H1 (cell line): Measurements from ENCODE around the gene IL31RA. TPM values are rescaled to one million over a fixed set of nuclear protein-coding genes. Genes with fewer than 3 reads are reported as not detected.

ENCODE experiments used
- CTCF ChIA-PET: fragments of 300-600 bp; sonication (Branson Sonifier 250); formaldehyde crosslinking; loops from one replicate; lab custom pipeline; 2021; ENCODE audit not compliant: partially characterized antibody; lab: Charles Lee
- POLR2A ChIA-PET: fragments of 300-600 bp; sonication (Branson Sonifier 250); formaldehyde crosslinking; loops from one replicate; lab custom pipeline; 2021; ENCODE audit warnings: inconsistent platforms; ENCODE audit not compliant: partially characterized antibody; lab: Charles Lee
- DNase-seq, 2 experiments: peaks; one replicate each; pipeline versions ENCODE4 v3.0.0 to v3.0.0-alpha.2; 2010 to 2022; ENCODE audit warnings: low spot score in 2 of 2, low read depth in 1 of 2, mixed read lengths in 1 of 2
- FAIRE-seq: peaks from 2 replicates; lab custom pipeline; 2011; peaks lifted over from hg19 to GRCh38; lab: Jason Lieb, UNC
- H2AFZ ChIP-seq: 2 replicates; pipeline ENCODE4 v1.8.1; 2012; ENCODE audit warnings: low read length, inconsistent platforms
- H2AK5ac ChIP-seq: 2 replicates; pipeline ENCODE4 v1.6.1; 2013; ENCODE audit warnings: low read depth, low read length
- H2BK120ac ChIP-seq: replicated peaks from 2 replicates; pipeline ENCODE3; 2013; ENCODE audit warnings: low read depth, low read length, inconsistent platforms
- H2BK12ac ChIP-seq: 2 replicates; pipeline ENCODE4 v1.6.1; 2013; ENCODE audit warnings: low read depth, low read length
- H2BK15ac ChIP-seq: 2 replicates; pipeline ENCODE4 v1.6.1; 2013; ENCODE audit warnings: low read length
- H2BK20ac ChIP-seq: 2 replicates; pipeline ENCODE4 v1.6.1; 2013; ENCODE audit warnings: low read length
- H2BK5ac ChIP-seq: 2 replicates; pipeline ENCODE4 v1.6.1; 2013; ENCODE audit warnings: low read depth, low read length
- H3K14ac ChIP-seq: 2 replicates; pipeline ENCODE4 v1.6.1; 2013; ENCODE audit warnings: inconsistent platforms; ENCODE audit not compliant: insufficient read length
- H3K18ac ChIP-seq: 2 replicates; pipeline ENCODE4 v1.6.1; 2013; ENCODE audit warnings: low read length; ENCODE audit errors: extremely low read depth
- H3K23ac ChIP-seq: 2 replicates; pipeline ENCODE4 v1.6.1; 2013; ENCODE audit warnings: inconsistent platforms; ENCODE audit not compliant: insufficient read length
- H3K23me2 ChIP-seq: 2 replicates; pipeline ENCODE4 v1.6.1; 2013; ENCODE audit warnings: low read depth, low read length
- H3K27ac ChIP-seq: 2 replicates; pipeline ENCODE4 v1.6.1; 2011; ENCODE audit warnings: low read depth, low read length, inconsistent platforms
- H3K27me3 ChIP-seq, 4 experiments: replicated peaks in 1 of 4; 1 replicate in 1 of 4; 2 replicates in 3 of 4; pipeline versions ENCODE4 v1.6.1 to v1.8.1; 2011 to 2013; ENCODE audit warnings: low read length in 3 of 4, mild to moderate bottlenecking in 3 of 4, inconsistent platforms in 2 of 4, mixed read lengths in 2 of 4, moderate library complexity in 1 of 4; ENCODE audit not compliant: control insufficient read depth in 3 of 4, insufficient read depth in 3 of 4; ENCODE audit errors: extremely low read depth in 1 of 4
- H3K36me3 ChIP-seq, 4 experiments: 2 replicates each; pipeline versions ENCODE4 v1.6.1 to v1.8.1; 2011 to 2013; ENCODE audit warnings: mild to moderate bottlenecking in 4 of 4, low read length in 3 of 4, moderate library complexity in 2 of 4, control low read depth in 1 of 4, inconsistent platforms in 1 of 4; ENCODE audit not compliant: insufficient read depth in 4 of 4, control insufficient read depth in 2 of 4
- H3K4ac ChIP-seq: replicated peaks from 2 replicates; pipeline ENCODE3; 2013; ENCODE audit warnings: low read length, low read depth, mixed read lengths, inconsistent platforms; ENCODE audit not compliant: insufficient read length
- H3K4me1 ChIP-seq, 4 experiments: replicated peaks in 1 of 4; 1 replicate in 1 of 4; 2 replicates in 3 of 4; pipeline versions ENCODE4 v1.6.1 to v1.8.1; 2011 to 2013; ENCODE audit warnings: low read length in 3 of 4, inconsistent platforms in 2 of 4, mixed read lengths in 1 of 4; ENCODE audit not compliant: insufficient read depth in 4 of 4, control insufficient read depth in 3 of 4
- H3K4me2 ChIP-seq, 2 experiments: 2 replicates each; pipeline versions ENCODE4 v1.6.1 to v1.8.1; 2011 to 2013; ENCODE audit warnings: low read depth in 2 of 2, low read length in 2 of 2, control low read depth in 1 of 2, inconsistent platforms in 1 of 2, mild to moderate bottlenecking in 1 of 2; ENCODE audit not compliant: insufficient read depth in 1 of 2
- H3K4me3 ChIP-seq, 4 experiments: fragments of 200-600, 300-600 bp in 1 of 4; sonication (generic), shearing (Covaris generic), sonication (Bioruptor Twin) in 1 of 4; 2 replicates each; pipeline versions ENCODE4 v1.5.1 to v1.8.1; 2011 to 2016; ENCODE audit warnings: low read length in 4 of 4, low read depth in 3 of 4, control low read depth in 2 of 4, inconsistent platforms in 2 of 4, mild to moderate bottlenecking in 2 of 4, mixed read lengths in 1 of 4, moderate library complexity in 1 of 4; ENCODE audit not compliant: insufficient read depth in 2 of 4; ENCODE audit errors: extremely low read depth in 1 of 4
- H3K56ac ChIP-seq: replicated peaks from 2 replicates; pipeline ENCODE3; 2013; ENCODE audit warnings: low read depth, mild to moderate bottlenecking, mixed read lengths, low read length, inconsistent platforms; ENCODE audit not compliant: insufficient read length
- H3K79me1 ChIP-seq: 2 replicates; pipeline ENCODE4 v1.6.1; 2013; ENCODE audit warnings: low read depth, low read length, control low read depth
- H3K79me2 ChIP-seq, 2 experiments: 2 replicates each; pipeline versions ENCODE4 v1.6.1 to v1.8.1; 2012 to 2013; ENCODE audit warnings: low read length in 2 of 2, mild to moderate bottlenecking in 2 of 2, inconsistent platforms in 1 of 2; ENCODE audit not compliant: insufficient read depth in 2 of 2, control insufficient read depth in 1 of 2
- H3K9ac ChIP-seq, 4 experiments: replicated peaks in 1 of 4; 1 replicate in 1 of 4; 2 replicates in 3 of 4; pipeline versions ENCODE4 v1.6.1 to v1.8.1; 2011 to 2013; ENCODE audit warnings: low read depth in 3 of 4, low read length in 3 of 4, control low read depth in 2 of 4, mild to moderate bottlenecking in 2 of 4, moderate library complexity in 2 of 4, inconsistent platforms in 1 of 4; ENCODE audit errors: extremely low read depth in 1 of 4
- H3K9me3 ChIP-seq, 2 experiments: 2 replicates each; pipeline versions ENCODE4 v1.6.1 to v1.8.1; 2012 to 2013; ENCODE audit warnings: mild to moderate bottlenecking in 2 of 2, moderate library complexity in 2 of 2, control low read depth in 1 of 2, inconsistent platforms in 1 of 2, low read depth in 1 of 2, low read length in 1 of 2, mixed read lengths in 1 of 2; ENCODE audit not compliant: insufficient read depth in 2 of 2
- H4K20me1 ChIP-seq, 2 experiments: replicated peaks in 1 of 2; 2 replicates each; pipeline versions ENCODE3 to v1.8.1; 2011 to 2013; ENCODE audit warnings: inconsistent platforms in 2 of 2, low read length in 2 of 2, mild to moderate bottlenecking in 1 of 2; ENCODE audit not compliant: insufficient read depth in 2 of 2, control insufficient read depth in 1 of 2
- H4K5ac ChIP-seq: 2 replicates; pipeline ENCODE4 v1.6.1; 2013; ENCODE audit warnings: low read length, low read depth, mixed read lengths, inconsistent platforms; ENCODE audit not compliant: insufficient read length
- H4K8ac ChIP-seq: 2 replicates; pipeline ENCODE4 v1.8.0; 2013; ENCODE audit warnings: mild to moderate bottlenecking, moderate library complexity, low read length, inconsistent platforms; ENCODE audit not compliant: insufficient read depth; ENCODE audit errors: extremely low read depth
- H4K91ac ChIP-seq: replicated peaks from 2 replicates; pipeline ENCODE3; 2013; ENCODE audit warnings: low read length, mixed read lengths, inconsistent platforms; ENCODE audit not compliant: insufficient read length
- ATF3 ChIP-seq: IDR thresholded peaks from 2 replicates; pipeline ENCODE4 v1.6.1; 2011; ENCODE audit warnings: low read depth, mild to moderate bottlenecking, low read length; ENCODE audit not compliant: insufficient read depth
- BACH1 ChIP-seq: IDR thresholded peaks from 2 replicates; pipeline ENCODE4 v1.6.1; 2012; ENCODE audit warnings: low read length, improper control_type of control experiment
- GABPA ChIP-seq: IDR thresholded peaks from 2 replicates; pipeline ENCODE4 v1.6.1; 2011; ENCODE audit warnings: mild to moderate bottlenecking, low read length, moderate library complexity, borderline replicate concordance; ENCODE audit not compliant: insufficient read depth
- SP2 ChIP-seq: IDR thresholded peaks from 2 replicates; pipeline ENCODE4 v1.6.1; 2012; ENCODE audit warnings: mild to moderate bottlenecking, low read length, inconsistent platforms
- SP4 ChIP-seq: IDR thresholded peaks from 2 replicates; pipeline ENCODE4 v1.6.1; 2012; ENCODE audit warnings: low read length, inconsistent platforms
- TEAD4 ChIP-seq: IDR thresholded peaks from 2 replicates; pipeline ENCODE4 v1.6.1; 2012; ENCODE audit warnings: low read depth, low read length, inconsistent platforms, mixed read lengths
- USF2 ChIP-seq: IDR thresholded peaks from 2 replicates; pipeline ENCODE4 v1.6.1; 2011; ENCODE audit warnings: low read length, improper control_type of control experiment
- whole genome bisulfite sequencing, 2 experiments: shearing (Covaris generic) in 1 of 2; methylation state at CpG; one replicate each; pipeline versions ENCODE4 v1.1.6 to v1.1.7; 2013 to 2015; ENCODE audit warnings: low lambda C conversion rate in 2 of 2, mixed read lengths in 2 of 2, inconsistent platforms in 1 of 2, low coverage in 1 of 2, missing lambda C conversion rate in 1 of 2; ENCODE audit not compliant: insufficient replicate concordance in 2 of 2, insufficient coverage in 1 of 2, insufficient read length in 1 of 2; ENCODE audit errors: extremely low coverage in 1 of 2, missing lambda C conversion rate in 1 of 2; 5-methylcytosine and 5-hydroxymethylcytosine counted together
- polyA plus RNA-seq, 7 experiments: library from polyadenylated mRNA; depleted of rRNA in 3 of 7; stranded (reverse) in 5 of 7; unstranded in 2 of 7; fragments of >200 nt in 5 of 7; fragments of 200-250 nt in 2 of 7; gene quantifications; 1 replicate in 5 of 7; 2 replicates in 1 of 7; 4 replicates in 1 of 7; pipeline versions ENCODE4 v1.2.1 to v1.2.3, GENCODE V29; 2011 to 2013; ENCODE audit warnings: missing spikeins in 2 of 7, mixed read lengths in 2 of 7
- total RNA-seq: library from RNA; stranded (reverse); fragmentation: NEBNext Ultra II Directional; extraction: Animal tissue kit (Norgen Biotek cat#: 25700); gene quantifications from 2 replicates; pipeline ENCODE4 v1.2.1, GENCODE V29; 2021

Gene IL31RA
- total and polyA plus RNA-seq, 2 of the 8 experiments (the other 6 are each of a cell fraction or from before 2014, with no cell fraction given): not detected

- DNase-seq (no peak), FAIRE-seq (no peak)
- Histone ChIP-seq H3K18ac (no peak overlapping the region), H3K4me2 (no peak overlapping the region), H3K9me3 (no peaks in the 10 kb centered on the region), H2BK120ac (no peak overlapping the region), H2AFZ (no peak overlapping the region), H3K27ac (no peak overlapping the region), H3K56ac (no peak overlapping the region), H2BK5ac (no peak overlapping the region), H3K23me2 (no peaks in the 10 kb centered on the region), H4K20me1 (no peaks in the 10 kb centered on the region), H2AK5ac (no peak overlapping the region), H4K5ac (no peak overlapping the region), H3K4me1 (no peaks in the 10 kb centered on the region), H3K36me3 (no peaks in the 10 kb centered on the region), H2BK20ac (no peak overlapping the region), H2BK12ac (no peak overlapping the region), H3K79me2 (no peaks in the 10 kb centered on the region), H2BK15ac (no peak overlapping the region), H4K8ac (no peak overlapping the region), H3K4ac (no peak overlapping the region), H3K9ac (no peak overlapping the region), H3K14ac (no peak overlapping the region), H3K4me3 (no peak overlapping the region), H3K79me1 (no peaks in the 10 kb centered on the region), H3K27me3 (no peaks in the 10 kb centered on the region; a peak in 1 of 7 replicates), H4K91ac (no peak overlapping the region), H3K23ac (no peak overlapping the region)
- ChIA-PET POLR2A (no interaction called here), CTCF (interaction anchor here (0.9 to 1.7 kb wide), 3 partner anchors 9 to 28 kb away, joined by 3 read pairs; no protein-coding TSS in a partner anchor)
- WGBS, 2 experiments: 96% methylated on average over 7 of the region's 7 CpGs; no CpG with 5 or more reads in 1 of the 2 experiments
- TF ChIP-seq ATF3 (no peak), SP2 (no peak), TEAD4 (no peak), SP4 (no peak), GABPA (no peak), BACH1 (no peak), USF2 (no peak)
Measured at GRCh38 chr5:55907927-55908326, 56.8 kb downstream of the IL31RA start.
